Thyroid gland (tissue), 4 donors: Measurements from ENCODE around the gene NLE1.

ENCODE experiments used
- POLR2A ChIP-seq, 2 donors: fragments of 450-650 bp; IDR thresholded peaks; one replicate each; pipeline ENCODE4 v1.6.1; 2017; ENCODE audit warnings: antibody characterized with exemption in 2 of 2, mild to moderate bottlenecking in 2 of 2, moderate library complexity in 1 of 2
- TF ChIP-seq, protein P1 (sequence below), 6 experiments: fragments of 200-600 bp in 3 of 6; fragments of 450-650 bp in 3 of 6; sonication (generic) in 3 of 6; IDR thresholded peaks; one replicate each; pipeline ENCODE4 v1.5.1; 2016 to 2019; ENCODE audit warnings: antibody characterized with exemption in 6 of 6, mild to moderate bottlenecking in 2 of 6, inconsistent platforms in 1 of 6, moderate library complexity in 1 of 6

DNA sequence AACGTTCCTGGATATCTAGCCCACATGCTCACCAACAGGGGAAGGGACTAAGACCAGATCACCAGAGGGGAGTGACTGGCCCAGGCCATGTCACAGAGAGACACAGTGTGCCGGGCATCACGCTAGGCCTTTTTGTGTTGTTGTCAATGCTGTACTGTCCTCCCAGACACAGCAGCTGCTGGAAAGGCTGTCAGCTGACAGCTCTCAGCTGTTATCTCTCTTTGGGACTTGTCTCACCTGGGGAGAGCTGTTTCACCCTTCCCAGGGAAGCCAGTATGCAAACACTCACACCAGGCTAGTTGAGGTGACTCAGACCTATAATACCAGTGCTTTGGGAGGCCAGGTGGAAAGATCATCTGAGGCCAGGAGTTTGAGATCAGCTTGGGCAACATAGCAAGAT lies 24.9 kb upstream of the NLE1 start:
- TF ChIP-seq, protein P1, sequence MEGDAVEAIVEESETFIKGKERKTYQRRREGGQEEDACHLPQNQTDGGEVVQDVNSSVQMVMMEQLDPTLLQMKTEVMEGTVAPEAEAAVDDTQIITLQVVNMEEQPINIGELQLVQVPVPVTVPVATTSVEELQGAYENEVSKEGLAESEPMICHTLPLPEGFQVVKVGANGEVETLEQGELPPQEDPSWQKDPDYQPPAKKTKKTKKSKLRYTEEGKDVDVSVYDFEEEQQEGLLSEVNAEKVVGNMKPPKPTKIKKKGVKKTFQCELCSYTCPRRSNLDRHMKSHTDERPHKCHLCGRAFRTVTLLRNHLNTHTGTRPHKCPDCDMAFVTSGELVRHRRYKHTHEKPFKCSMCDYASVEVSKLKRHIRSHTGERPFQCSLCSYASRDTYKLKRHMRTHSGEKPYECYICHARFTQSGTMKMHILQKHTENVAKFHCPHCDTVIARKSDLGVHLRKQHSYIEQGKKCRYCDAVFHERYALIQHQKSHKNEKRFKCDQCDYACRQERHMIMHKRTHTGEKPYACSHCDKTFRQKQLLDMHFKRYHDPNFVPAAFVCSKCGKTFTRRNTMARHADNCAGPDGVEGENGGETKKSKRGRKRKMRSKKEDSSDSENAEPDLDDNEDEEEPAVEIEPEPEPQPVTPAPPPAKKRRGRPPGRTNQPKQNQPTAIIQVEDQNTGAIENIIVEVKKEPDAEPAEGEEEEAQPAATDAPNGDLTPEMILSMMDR (IDR thresholded peaks at IDR 0.05): no peak
- TF ChIP-seq POLR2A (IDR thresholded peaks at IDR 0.05): no peak
